HG03439 (cell line): ENCODE data around the gene COL15A1.
"Not testable (repeated sequence)": the region's sequence is repeated elsewhere in the genome, so short reads cannot be mapped to it uniquely, and the experiment has no call there.

ENCODE experiments used
- ATAC-seq: cut with Tn5 transposase; IDR thresholded peaks from one replicate; pipeline ENCODE4 v1.9.1; 2021; ENCODE audit warnings: mild to moderate bottlenecking, moderate library complexity; ENCODE audit not compliant: unreplicated experiment

COL15A1 gene

GRCh38 chr9:99010393-99010792 lies 66.7 kb downstream of the COL15A1 start:
- not testable (repeated sequence) for ATAC-seq

- no peak for ATAC-seq
These were observed 67.5 kb downstream of the COL15A1 start for GRCh38 chr9:99011161-99011709.

- no peak for ATAC-seq
These were observed 69.3 kb downstream of the COL15A1 start for GRCh38 chr9:99012957-99013512.

- no peak for ATAC-seq
These were observed 69.8 kb downstream of the COL15A1 start for GRCh38 chr9:99013550-99013949.

- ATAC-seq = no peak
These were observed 71.7 kb downstream of the COL15A1 start for GRCh38 chr9:99015448-99015847.

- ATAC-seq = no peak
These were observed 72.2 kb downstream of the COL15A1 start for GRCh38 chr9:99015890-99016289.

GRCh38 chr9:99016681-99017387 lies 73.1 kb downstream of the COL15A1 start:
- ATAC-seq = no peak

GRCh38 chr9:99018653-99019052 lies 74.9 kb downstream of the COL15A1 start:
- ATAC-seq = no peak

- no peak for ATAC-seq
These were observed 76.0 kb downstream of the COL15A1 start for GRCh38 chr9:99019510-99020331.

- no peak for ATAC-seq
These were observed 77.2 kb downstream of the COL15A1 start for GRCh38 chr9:99020786-99021436.

- ATAC-seq = no peak
These were observed 77.8 kb downstream of the COL15A1 start for GRCh38 chr9:99021512-99021911.

GRCh38 chr9:99023231-99023630 lies 79.5 kb downstream of the COL15A1 start:
- ATAC-seq = no peak

- no peak for ATAC-seq
These were observed 80.1 kb downstream of the COL15A1 start for GRCh38 chr9:99023831-99024230.

GRCh38 chr9:99024959-99025358 lies 81.3 kb downstream of the COL15A1 start:
- ATAC-seq = no peak

GRCh38 chr9:99025616-99026270 lies 82.0 kb downstream of the COL15A1 start:
- no peak for ATAC-seq

GRCh38 chr9:99026271-99026955 lies 82.7 kb downstream of the COL15A1 start:
- no peak for ATAC-seq

- ATAC-seq = no peak
These were observed 83.2 kb downstream of the COL15A1 start for GRCh38 chr9:99026956-99027298.

- no peak for ATAC-seq
These were observed 83.7 kb downstream of the COL15A1 start for GRCh38 chr9:99027443-99027842.

- no peak for ATAC-seq
These were observed 85.5 kb downstream of the COL15A1 start for GRCh38 chr9:99029083-99029645.

GRCh38 chr9:99030092-99030511 lies 86.4 kb downstream of the COL15A1 start:
- ATAC-seq = no peak
